ENCODE results near the gene CACNA1C.

CACNA1C gene

DNA sequence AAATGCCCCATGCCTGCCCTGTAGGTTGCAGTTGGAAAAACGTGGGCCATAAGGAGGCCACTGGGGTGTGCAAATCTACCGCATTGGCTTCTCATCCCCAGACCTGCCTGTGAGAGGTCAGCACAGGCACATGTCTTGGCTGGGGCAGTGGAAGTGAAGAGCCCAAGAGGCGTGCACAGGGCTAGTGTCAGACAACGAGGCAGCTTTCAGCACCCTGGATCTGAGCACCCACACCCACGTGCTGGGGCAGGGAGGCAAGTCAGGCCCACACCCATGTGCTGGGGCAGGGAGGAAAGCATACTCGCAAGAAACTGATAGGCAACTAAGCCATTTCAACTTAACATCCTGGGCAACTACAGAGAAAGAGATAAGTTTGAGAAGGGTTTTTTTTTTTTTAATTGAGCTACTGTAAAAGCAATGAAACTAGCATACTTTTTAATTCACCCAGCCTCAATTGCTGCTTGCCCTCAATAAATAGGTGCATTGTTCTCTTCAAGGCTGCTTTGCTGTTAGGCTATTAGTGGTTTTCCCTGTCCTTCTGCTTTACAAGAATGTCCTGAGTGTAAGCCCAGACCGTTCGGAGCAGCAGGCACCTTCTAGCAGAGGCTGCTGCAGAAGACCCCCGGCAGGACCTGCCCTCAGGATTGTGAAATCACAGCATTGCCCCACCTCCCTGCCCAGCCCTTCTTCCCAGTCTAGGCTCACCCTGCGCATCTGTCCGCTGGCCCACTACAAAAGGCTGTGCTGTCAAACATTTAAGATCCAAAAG is 386.7 kb downstream of the CACNA1C start:
- DNase-seq, result no peak

DNA sequence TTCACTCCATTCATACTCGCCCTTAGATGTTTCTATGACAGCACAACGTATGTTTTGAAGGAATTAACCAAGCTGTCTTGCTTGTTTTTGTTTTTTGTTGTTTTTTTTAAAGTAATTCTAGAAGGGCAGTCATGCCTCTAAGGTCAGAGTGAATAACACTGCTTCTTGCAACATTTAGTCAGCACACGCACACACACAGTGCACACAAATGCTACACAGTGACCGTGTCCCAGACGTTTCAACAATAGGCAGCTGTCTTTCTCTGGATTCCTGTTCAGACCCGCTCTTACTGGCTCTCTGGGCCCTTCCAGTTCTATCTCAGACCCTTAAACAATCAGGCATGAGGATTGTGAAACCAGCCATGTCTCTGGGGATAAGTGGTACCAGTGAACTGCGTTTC is 391.0 kb downstream of the CACNA1C start:
- DNase-seq, result no peak

DNA sequence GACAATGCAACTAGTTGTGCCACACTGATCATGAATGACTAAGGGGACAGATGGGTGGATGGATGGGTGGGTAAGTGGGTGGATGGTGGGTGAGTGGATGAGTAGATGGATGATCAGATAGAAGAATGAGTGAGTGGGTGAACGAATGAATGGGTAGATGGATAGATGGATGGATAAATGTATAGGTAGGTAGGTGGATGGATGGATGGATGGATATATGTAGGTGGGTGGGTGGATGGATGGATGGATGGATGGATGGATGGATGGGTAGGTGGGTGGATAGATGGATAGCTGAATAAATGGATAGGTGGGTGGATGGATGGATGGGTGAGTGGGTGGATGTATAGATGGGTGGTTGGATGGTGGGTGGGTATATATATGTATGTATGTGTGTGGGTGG is 393.2 kb downstream of the CACNA1C start:
- DNase-seq, result no peak

DNA sequence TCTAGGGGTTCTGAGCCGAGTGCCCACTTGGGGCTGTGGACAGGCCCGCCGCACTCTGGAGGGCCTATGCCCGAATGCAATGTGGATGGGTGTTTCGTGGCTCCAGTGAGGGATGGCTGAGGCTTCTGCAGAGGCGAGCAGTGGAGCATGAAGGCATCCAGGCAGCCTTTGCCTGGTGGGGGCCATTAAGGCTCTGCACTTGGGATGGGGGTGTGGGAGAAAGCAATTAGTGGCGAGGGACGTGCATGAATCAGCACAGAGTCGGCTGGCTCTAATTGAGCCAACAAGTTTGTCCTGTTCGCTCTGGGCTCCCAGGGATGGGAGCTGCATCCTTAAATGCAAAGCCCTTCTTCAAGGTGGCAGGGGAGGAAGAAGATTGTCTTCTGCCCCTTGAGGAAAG is 395.1 kb downstream of the CACNA1C start:
- no peak for DNase-seq

DNA sequence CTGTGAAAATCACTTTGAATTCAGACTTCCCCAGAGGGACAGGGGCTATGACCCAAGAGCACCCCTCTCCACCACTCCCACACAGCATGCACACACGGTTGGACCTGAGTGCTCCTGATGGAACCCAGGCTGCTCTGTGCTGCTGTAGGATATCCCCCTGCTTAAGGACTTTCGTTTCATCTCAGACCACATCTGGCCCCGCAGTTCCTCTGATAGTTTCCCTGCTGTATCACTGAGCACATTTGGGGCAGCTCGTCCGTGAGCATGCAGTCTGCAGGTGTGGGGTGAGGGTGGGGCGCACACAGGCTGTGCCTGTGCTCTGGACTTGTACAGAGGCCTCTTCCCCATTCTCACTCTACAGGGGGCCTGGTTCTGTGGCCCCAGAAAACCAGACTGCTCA is 396.8 kb downstream of the CACNA1C start:
- no peak for DNase-seq

DNA sequence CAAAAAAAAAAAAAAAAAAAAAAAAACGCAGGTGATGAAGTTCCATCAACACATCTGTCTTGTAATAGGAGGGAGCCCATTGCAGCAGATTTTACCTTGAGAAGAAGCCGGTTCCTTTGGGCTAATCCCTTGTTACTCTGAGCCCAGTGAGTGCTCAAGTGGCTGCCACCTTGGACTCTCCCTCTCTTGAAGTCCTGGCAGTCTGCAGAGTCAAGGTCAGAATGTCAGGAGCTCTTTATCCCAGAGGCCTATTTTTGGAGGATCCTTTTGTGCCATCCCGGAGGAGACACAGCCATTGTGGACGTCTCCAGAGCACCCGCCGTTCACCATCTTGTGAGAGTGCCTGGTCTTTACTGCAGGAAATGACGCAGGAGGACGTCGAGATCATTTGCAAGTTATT is 397.8 kb downstream of the CACNA1C start:
- no peak for DNase-seq

DNA sequence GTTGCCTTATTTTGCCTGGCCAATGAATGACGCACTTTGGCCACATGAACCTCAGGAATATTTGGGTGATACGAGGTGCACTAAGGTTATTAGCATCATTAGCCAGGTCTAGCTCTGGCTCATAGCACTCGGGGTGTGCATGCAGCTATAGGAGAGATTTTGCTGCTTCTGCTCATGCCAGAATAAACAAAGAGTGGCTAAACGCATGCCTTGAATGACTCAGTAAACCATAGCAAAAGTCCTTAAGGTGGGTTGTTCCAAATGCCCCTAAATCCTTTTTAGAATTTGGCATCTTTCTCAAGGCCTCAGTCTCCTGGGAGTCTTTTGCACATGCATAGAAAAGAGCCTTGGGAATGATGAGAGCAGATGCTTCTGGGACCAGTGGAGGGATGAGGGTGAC is 398.2 kb downstream of the CACNA1C start:
- no peak for DNase-seq

DNA sequence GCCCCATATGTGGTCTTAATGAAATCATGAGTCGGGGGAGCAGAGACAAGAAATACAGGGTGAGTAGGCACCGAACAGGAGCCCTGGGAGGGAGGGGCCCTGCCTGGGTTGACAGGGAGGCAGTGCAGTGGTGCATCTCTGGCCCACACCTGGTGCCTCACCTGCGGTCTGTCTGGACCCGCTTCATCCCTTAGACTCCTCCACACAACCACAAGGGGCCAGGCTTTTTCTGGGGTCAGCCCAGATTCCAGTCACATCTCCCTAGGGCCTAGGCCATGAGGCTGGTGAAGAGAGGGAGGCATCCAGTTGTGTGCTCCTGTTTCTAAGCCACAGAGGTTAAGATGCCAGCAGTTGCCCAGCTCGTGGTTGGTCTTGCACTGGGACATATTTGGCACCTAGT is 398.7 kb downstream of the CACNA1C start:
- no peak for DNase-seq

DNA sequence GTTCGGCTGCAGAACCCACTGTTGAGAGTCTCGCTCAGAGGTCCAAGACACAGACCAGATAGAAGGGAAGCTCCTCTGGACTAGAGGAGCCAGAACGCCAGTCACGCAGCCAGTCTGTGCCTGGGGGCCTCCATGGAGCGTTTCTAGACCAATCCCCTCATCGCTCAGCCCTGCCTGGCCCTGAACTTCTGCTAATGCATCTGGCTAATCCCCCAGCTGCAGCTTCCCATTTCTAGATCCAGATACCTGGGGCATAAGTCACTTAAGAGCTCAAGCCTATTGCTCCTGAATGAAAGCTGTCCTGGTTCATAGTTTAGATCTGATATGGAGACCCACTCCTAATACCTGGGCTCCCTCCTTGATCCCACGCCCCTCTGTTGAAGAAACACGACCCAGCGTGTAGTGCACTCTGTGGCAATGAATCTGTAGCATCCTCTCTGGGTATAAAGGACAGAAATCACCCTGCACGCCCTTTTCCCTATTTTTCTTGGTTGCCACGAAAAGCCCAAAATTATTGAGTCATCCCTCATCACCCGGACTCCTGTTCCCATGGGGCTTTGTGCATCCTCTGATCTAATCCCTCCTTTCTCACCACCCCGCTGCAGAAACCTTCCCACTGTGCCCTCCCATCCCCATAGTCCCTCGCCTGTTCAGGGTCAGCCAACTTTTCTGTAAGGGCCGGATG is 400.4 kb downstream of the CACNA1C start:
- no peak for DNase-seq

DNA sequence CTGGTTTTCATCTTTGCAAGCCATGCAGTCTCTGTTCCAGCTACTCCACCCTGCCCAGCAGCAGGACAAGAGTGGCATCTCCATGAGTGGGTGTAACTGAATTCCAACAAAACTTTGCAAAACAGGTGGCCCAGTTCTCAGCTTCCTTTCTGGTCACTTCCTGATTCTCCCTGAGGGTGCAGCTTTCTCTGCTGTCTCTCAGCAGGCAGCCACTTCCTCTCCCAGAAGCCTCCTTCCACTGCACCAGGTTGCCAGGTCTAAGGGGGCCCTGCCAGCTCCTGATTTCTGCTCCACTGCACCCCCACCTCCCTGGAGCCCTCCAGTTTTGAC is 400.9 kb downstream of the CACNA1C start:
- DNase-seq, result no peak

DNA sequence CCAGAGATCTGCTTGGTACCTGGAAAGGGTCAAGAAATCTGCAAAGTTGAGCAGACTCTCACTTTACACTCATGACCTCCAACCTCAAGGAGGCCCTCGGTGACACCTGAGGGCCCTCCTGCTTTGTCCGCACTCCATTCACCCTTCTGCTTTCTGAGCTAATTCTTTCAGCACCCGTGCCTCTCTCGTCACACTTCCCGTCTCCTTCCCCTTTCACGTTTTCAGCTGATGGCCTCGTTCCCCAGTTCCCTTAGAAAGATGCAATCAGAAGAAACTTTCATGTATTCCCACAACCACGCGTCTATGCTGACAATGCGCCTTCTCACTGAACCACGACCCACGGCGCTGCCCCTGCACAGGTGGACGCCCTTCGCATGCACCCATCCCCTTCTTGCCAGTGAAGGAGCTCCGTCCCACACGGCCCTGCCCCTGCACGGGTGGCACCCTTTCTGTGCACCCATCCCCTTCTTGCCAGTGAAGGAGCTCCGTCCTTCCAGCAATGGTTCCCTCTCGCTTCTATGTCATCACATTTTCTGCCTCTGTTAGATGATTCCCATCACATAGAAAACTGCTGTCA is 401.9 kb downstream of the CACNA1C start:
- DNase-seq, result no peak

DNA sequence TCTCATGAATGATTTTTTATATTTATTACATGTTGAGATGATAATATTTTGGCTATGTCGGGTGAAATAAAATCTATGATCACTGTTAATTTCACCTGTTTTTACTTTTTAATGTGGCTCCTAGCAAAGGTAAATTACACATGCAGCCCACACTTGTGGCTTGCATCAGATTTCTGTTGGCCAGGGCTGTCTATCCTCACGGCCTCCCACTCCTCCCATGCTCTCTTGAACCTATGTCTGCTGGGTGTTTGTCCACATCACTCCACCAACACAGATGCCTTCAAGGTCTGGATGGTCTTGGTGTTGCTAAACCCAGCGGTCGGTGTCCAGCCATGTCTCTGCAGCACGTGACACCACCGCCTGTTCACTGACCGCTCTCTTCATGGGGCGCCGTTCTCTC is 402.6 kb downstream of the CACNA1C start:
- no peak for DNase-seq

DNA sequence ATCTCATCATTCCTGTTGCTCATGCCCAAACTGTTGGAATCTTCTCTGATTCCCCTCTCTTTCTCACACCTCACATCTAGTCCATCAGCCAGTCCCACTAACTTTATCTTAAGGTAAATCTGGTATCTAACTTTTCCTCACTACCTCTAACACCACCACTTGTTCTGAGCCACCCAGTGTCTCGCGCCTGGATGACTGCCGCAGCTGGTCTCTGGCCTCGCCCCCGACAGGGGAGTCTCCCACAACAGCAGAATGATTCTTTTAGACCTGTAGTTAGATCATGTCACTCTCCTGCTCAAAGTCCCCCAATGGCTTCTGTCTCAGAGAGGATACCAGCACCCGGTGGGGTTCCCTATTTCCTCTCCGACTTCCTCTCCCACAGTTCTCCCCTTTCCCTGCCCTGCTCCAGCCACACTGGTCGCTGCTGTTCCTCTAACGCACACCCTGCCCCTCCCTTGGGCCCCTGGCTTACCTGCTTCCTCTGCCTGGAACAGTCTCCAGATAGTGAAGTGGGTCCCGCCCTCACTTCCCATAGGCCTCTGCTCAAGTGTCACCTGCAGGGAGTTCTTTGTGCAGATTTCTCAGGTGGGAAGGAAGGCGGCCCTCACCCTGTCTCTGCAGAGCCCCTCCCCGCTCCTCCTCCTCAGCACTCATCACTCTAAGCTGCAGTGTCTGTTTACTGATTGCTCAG is 403.5 kb downstream of the CACNA1C start:
- no peak for DNase-seq

DNA sequence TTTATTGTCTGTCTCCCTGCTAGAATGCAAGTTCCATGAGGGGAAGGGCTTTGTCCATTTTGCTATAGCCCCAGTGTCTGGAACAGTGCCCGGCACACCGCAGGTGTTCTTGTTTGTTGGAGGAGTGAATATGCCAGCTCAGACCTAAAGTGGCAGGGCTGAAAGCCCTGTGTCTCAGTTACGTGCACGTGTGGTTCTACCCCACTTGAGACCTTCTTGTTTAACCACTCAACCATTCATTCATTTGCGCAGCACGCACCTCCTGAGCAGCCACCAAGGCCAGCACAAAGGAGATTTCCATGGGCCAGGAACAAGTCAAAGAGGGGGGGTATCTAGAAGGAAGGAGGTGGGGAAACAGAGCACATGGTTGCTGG is 404.0 kb downstream of the CACNA1C start:
- no peak for DNase-seq

DNA sequence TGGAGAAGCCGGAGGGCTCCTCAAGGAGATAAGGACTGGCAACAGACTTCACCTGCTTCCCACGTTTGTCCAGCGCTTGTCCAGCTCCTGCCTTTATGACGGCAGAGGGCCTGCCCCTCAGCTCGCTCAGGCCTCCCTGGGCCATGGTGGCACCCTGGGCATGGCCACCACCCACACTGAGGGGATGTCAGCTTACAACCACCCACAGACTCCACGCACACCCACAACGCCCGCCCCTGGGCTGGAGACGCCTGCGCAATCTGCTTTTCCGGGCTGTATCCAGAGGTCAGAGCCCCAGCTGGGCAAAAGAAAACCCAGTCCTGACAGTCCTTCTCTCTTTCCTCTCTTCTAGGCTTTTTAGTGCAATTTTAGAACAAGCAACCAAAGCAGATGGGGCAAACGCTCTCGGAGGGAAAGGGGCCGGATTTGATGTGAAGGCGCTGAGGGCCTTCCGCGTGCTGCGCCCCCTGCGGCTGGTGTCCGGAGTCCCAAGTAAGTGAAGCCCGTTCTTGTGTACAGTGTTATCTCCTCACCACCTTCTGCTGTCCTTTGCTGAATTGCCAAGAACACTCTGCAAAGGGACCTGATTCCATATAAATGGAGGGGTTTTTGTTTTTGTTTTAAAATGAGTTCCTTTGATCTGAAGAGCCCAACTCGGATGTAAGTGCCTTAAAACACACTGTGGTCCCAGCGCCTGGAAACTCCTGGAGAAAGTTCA is 404.6 kb downstream of the CACNA1C start:
- DNase-seq, result no peak

DNA sequence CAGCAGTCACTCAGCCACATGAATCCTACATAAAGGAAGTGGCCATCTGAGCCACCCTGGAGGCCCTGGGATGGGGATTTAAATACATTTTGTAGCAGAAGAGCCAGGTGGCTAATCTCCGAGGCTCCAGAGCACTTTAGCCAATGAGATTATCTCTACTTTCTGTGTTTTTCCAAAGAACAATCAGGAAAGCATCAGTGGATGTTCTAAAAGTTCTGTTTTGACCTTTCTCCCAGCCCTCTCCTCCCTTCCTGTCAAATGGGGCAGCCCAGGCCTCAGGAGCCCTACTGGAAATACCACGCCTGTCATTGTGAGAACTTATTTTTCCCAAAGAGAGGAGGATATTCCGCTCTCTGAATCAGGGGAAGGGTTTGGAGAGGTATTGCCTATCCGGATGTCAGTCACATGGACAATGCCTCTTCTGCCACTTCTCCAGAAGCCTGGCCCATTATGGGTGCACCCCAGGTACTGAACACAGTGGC is 405.2 kb downstream of the CACNA1C start:
- no peak for DNase-seq

DNA sequence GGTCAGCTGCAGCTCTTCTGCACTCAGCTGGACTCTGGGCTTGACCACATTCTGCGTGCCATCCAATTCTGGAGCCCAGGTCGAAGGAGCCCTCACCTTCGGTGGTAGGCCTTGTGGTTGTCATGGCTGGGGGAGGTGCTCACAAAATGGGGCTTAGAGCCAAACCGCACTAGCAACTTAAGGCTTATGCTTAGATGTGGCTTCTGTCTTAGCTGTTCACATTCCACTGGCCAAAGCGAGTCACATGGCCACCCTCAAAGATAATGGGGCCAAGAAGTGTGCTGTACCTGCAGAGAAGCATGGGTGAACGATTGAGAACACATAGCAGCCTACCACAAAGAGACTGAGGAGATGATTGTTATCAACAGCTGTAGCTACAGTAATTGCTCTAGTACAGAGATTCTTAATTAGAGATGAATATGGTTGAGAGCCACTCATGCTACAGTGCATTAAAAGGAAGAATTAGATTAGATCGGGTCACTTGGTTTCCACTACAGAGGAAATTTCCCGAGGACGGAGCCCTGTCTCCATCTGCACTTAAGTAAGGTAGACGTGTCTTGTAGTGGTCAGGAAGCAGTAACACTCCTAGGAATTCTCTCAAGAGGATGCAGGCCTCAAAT is 407.4 kb downstream of the CACNA1C start:
- no peak for DNase-seq

DNA sequence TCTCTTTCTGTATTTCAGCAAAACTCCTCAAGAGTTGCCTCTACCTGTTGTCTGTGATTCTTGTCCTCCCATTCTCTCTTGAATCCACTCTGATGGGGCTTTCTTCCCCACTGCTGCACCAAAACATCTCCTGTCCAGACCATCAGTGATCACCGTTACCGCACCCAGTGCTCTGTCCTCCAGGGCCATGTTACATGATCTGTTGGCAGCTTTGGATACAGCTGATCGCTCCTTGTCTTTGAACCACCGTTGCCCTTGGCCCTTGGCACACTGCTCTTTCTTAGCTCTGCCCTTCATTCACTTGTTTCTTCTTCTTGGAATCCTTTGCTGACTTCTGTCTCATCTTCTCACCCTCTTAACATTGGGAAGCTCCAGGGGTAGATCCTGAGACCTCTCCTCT is 408.3 kb downstream of the CACNA1C start:
- no peak for DNase-seq

DNA sequence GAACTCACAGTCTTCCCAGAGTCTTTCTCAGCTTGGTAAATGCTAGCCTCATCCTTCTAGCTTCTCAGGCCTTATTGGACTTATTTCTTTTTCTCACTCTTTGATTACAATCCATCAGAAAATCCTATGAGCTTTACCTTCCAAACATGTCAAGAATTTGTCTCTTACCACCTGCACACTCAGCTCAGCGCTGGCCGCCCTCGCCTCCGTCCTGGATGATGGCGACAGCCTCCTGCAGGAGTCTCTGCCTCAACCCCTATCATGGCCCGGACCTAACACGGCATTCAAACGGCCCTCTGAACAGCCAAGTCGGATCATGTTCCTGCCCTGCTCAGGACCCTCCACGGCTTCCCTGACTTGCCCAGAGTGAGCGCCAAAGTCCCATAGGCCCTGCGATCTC is 408.9 kb downstream of the CACNA1C start:
- DNase-seq, result no peak

DNA sequence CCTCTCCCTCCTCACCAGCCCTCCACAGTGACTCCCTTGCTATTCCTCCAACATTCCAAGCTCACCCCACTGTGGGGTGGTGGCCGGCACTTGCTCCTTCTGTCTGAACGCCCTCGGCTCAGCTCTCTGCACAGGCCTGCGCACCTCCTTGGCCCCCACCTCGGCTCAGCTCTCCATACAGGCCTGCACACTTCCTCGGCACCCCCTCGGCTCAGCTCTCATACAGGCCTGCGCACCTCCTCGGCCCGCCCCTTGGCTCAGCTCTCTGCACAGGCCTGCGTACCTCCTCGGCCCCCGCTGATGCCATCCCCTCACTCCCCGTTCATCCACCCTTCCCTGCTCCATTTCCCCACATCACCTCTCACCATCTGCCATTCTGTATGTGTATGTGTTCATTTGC is 409.3 kb downstream of the CACNA1C start:
- no peak for DNase-seq

DNA sequence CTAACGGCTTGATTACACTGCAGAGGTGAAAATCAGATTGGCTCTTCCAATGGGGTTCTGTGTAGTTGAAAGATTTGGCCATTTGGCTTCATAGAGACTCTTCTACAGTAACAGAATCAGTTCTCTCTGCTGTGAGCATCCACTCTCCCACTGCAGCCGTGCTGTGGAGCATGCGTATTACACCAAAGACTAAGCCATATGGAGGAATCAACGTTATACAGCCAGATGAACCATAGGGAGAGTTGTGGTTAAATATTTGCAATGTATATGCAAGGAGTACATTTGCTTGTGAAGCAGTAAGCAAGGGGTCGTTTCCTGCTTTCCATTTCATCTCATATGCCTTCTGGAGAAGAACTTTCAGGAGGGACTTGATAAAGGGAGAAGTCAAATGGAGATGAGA is 410.9 kb downstream of the CACNA1C start:
- no peak for DNase-seq

DNA sequence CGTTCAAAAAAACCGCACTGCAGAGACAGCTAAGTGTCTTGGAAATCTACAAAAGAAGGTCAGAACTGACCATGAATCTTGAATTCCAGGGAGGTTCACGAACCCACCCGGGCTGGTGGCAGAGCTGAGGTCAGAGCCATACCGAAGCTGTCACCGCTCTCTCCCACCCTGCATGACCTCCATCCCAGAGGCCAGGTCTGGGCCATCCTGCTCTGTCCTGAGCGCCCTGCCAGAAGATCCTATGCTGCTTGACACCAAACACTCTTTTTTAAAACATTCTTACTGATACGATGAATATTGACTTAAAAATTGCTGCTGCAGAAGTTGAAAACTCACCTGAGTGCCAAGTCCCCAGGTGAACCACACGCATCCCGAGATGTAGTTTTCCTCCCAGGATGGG is 412.9 kb downstream of the CACNA1C start:
- no peak for DNase-seq

DNA sequence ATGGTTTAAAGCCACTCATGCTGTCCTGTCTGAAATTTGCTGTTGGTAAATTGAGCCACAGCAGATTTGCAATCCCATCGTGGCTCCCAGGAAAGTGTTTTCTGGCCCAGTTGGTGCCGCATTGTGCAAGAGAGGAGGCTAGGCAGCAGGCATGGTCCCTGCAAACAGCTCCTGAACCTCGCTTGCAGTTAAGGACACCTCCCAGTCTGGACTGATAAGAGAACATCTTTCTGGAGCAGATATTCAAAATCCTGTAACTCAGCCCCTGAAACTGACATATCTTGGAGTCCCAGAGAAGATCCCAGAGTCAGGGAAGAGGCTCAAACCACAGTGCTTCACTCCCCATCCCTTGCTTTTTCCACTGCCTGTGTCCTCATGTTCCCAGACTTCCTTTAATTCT is 413.4 kb downstream of the CACNA1C start:
- no peak for DNase-seq
